HUES6 (cell line): ENCODE results near the gene TMEM222.

Experiments used
- H3K27ac ChIP-seq: 2 replicates; pipeline ENCODE4 v1.7.0; 2013; ENCODE audit warnings: low read depth, mild to moderate bottlenecking, low read length, inconsistent platforms
- H3K27me3 ChIP-seq: 2 replicates; pipeline ENCODE4 v1.6.1; 2013; ENCODE audit warnings: low read length; ENCODE audit not compliant: control insufficient read depth, insufficient read depth
- H3K36me3 ChIP-seq: 2 replicates; pipeline ENCODE4 v1.6.1; 2013; ENCODE audit warnings: low read length; ENCODE audit not compliant: control insufficient read depth, insufficient read depth
- H3K4me1 ChIP-seq: 2 replicates; pipeline ENCODE4 v1.6.1; 2013; ENCODE audit warnings: low read length; ENCODE audit not compliant: control insufficient read depth, insufficient read depth
- H3K4me3 ChIP-seq: 2 replicates; pipeline ENCODE4 v1.5.1; 2013; ENCODE audit warnings: low read depth, low read length
- H3K9ac ChIP-seq: one replicate; pipeline ENCODE4 v1.6.1; 2013; ENCODE audit warnings: mild to moderate bottlenecking, low read length
- H3K9me3 ChIP-seq: 2 replicates; pipeline ENCODE4 v1.6.1; 2013; ENCODE audit warnings: low read depth, low read length; ENCODE audit not compliant: control insufficient read depth, insufficient read depth

Gene TMEM222

DNA sequence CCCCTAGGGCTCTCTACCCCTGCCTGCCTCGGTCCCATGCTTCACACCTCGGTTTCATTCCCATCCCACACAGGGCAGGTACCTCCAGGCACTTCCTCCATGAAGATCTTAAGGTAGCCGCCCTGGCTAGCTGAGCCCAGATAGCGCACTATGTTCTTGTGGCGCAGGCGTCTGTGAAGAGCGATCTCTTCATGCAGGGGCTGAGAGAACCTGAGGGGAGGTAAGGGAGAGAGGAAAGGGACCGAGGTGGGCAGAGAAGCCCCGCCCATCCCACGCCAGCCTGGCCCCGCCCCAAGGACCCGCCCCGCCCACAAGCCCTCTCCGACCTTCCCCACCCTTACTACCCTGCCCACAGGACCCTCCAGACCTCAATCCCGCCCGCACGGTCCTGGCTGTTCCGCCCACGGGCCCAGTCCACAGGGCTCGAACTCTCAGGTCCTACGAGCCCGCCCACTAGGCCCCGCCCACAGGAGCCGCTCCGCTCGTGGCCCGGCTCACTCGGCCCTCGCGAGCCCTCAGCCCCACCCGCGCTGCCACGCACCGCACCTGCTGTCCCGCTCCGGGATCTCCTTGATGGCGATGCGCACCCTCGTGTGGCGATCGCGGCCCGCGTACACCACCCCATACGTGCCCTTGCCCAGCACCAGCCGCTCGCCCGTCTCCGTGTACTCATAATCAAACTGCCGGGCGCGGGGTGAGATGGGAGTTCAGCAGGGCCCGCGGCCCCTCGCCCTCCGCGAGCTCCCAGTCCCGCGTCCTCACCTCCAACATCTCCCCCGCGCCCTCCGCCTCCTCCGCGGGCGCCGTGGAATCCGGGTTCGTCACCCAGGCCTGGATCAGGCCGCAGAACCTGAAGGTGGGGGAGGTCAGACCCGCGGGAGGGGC is 38.4 kb downstream of the TMEM222 start:
- Histone ChIP-seq H3K9me3 (no peaks in the 10 kb centered on the region), H3K4me3 (peak overlapping the region; percentile 85), H3K9ac (peak overlapping the region; percentile 20), H3K4me1 (peaks cover 34% of the 10 kb centered on the region), H3K36me3 (peaks cover 2% of the 10 kb centered on the region; the same call in 1 of the 2 replicates), H3K27me3 (peaks cover 50% of the 10 kb centered on the region), H3K27ac (no peak overlapping the region)

DNA sequence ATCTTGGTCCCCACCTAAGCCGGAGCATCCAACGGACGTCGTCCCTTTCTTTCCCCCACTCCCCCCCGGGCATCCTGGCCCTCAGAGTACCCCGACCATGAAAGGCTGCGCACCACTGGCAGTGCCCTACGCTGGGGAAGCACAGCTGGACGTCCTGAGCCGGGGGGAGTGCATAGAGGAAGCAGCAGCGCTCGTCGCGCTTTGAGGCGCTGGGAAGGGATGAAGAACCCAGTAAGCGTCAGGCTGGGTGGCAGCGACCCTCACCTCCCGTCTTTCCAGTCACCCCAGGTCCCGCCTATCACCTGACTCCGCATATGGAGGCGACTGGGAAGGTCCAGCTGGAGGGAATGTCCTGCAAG is 39.1 kb downstream of the TMEM222 start:
- Histone ChIP-seq H3K36me3 (no peaks in the 10 kb centered on the region), H3K4me1 (peaks cover 34% of the 10 kb centered on the region), H3K27me3 (peaks cover 50% of the 10 kb centered on the region), H3K27ac (no peak overlapping the region), H3K9me3 (no peaks in the 10 kb centered on the region), H3K4me3 (peak overlapping the region; percentile 85), H3K9ac (peak overlapping the region; percentile 20)

DNA sequence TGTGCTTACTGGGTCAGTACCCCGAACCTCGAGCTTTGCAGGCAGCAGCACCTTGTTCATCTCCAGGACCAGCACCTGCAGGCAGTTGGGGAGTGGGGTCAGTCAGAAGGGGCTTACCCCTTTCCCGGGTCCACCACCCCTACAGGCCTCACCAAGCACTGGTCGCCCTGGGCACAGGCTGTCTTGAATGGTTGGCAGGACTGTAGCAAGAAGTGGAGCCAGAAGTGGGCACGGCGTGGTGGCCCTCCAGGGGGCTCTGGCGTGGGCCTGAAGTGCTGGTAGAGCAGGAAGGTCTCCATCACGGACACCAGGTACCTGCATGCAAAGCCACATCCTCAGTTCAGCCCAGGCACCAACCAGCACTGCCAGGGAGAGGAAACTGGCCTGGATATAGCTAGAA is 39.6 kb downstream of the TMEM222 start:
- H3K27ac ChIP-seq: no peak overlapping the region
- H3K27me3 ChIP-seq: peaks cover 50% of the 10 kb centered on the region
- peaks cover 34% of the 10 kb centered on the region for H3K4me1 ChIP-seq
- H3K9me3 ChIP-seq: no peaks in the 10 kb centered on the region
- no peaks in the 10 kb centered on the region for H3K36me3 ChIP-seq
- 0 out of 2 replicates have a peak overlapping the region, but pooled peaks have one; percentile 85 for H3K4me3 ChIP-seq
- H3K9ac ChIP-seq: no peak overlapping the region

DNA sequence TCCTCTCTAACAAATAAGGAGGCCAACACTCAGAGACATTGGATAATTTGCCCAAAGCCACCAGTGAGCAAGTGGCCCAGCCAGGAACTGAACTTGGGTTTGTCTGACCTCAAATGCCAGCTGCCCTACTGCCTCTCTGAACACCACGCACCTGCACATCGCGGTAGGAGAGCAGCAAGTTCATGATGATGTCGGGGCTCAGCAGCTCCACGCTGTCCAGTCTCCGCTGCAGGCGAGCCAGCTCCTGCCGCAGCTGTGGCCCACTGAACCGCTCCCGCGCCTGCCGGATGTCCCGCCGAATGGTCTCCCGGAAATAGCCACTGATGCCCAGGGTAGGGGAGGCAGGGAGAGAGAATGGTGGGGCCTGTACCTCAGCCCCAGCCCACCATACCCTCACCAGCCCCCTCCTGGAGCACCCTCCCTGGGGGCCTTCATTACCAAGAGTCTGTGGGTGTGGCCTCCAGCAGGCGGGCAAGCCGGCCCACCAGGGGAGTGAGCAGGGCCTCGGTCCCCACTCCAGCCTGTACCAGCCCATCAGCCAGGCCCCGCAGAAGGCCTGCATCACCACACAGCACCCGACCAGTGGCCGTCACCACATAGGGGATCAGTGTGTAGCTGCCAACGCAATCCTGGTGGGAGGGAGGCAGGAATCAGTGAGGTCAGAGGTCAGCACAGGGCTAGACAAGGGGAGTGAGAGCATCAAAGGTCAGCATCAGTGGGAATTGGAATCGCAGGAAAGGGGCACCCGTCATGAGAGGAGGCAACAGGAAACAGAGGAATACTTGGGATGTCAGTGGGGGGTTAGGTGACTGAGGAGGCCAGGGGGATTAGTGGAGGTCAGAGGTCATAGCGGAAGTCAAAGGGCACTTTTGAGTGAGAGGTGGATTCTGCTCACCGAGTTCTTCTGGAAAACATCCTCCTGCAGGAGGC is 42.1 kb downstream of the TMEM222 start:
- no peaks in the 10 kb centered on the region for H3K36me3 ChIP-seq
- H3K27me3 ChIP-seq: peaks cover 34% of the 10 kb centered on the region
- H3K9ac ChIP-seq: no peak overlapping the region
- no peak overlapping the region for H3K4me3 ChIP-seq
- H3K4me1 ChIP-seq: peaks cover 35% of the 10 kb centered on the region
- H3K27ac ChIP-seq: no peak overlapping the region
- H3K9me3 ChIP-seq: no peaks in the 10 kb centered on the region

DNA sequence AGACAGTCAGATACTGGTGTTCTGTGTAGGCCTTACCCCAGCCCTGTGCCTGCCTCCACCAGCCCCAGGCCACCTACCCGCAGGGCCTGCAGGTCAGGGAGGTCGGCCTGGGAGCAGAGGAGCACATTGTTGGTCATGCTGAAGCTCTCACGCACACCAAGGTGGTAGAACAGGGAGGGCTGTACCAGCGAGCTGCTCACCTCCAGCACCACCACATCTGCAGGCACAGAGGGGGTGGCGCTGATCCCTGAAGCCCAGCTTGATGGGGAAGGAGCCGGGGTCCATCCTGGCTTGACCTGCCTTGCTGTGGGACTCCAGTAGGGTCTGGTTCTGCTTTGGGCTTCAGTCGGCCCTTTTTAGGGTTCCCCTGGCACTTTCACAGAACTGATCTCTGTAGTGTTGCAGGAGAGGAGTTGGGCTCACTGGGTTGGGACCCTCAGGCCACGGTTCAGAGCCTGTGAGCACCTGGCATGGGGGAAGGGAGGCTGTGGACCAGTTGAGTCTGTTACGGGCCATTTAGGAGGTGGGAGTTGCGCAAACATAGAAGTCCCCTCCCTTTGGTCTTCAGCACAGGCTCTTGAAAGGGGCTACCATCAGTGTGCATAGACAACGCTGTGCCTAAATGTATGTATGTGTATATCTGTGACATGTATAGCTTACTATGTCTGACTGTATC is 42.9 kb downstream of the TMEM222 start:
- H3K27ac ChIP-seq: no peak overlapping the region
- peaks cover 26% of the 10 kb centered on the region for H3K27me3 ChIP-seq
- H3K36me3 ChIP-seq: no peaks in the 10 kb centered on the region
- H3K4me1 ChIP-seq: peaks cover 31% of the 10 kb centered on the region
- H3K4me3 ChIP-seq: peak overlapping the region; percentile 36
- H3K9ac ChIP-seq: no peak overlapping the region
- no peaks in the 10 kb centered on the region for H3K9me3 ChIP-seq

GRCh38 chr1:27365372-27366112 is 43.6 kb downstream of the TMEM222 start:
- no peaks in the 10 kb centered on the region for H3K9me3 ChIP-seq
- H3K27ac ChIP-seq: no peak overlapping the region
- H3K4me3 ChIP-seq: peak overlapping the region; percentile 68
- H3K27me3 ChIP-seq: peaks cover 20% of the 10 kb centered on the region
- H3K36me3 ChIP-seq: no peaks in the 10 kb centered on the region
- H3K9ac ChIP-seq: no peak overlapping the region
- H3K4me1 ChIP-seq: peaks cover 27% of the 10 kb centered on the region

GRCh38 chr1:27366113-27366410 is 44.1 kb downstream of the TMEM222 start:
- no peak overlapping the region for H3K27ac ChIP-seq

GRCh38 chr1:27366411-27367159 is 44.6 kb downstream of the TMEM222 start, which contains the start of gene MAP3K6:
MAP3K6 (minus strand) TSS chr1:27366961; CDS start chr1:27366597, 364 bp downstream.
- Histone ChIP-seq H3K9me3 (no peaks in the 10 kb centered on the region), H3K27me3 (peaks cover 9% of the 10 kb centered on the region), H3K4me1 (peaks cover 22% of the 10 kb centered on the region), H3K9ac (peak within 1 kb of the TSS; percentile 60), H3K4me3 (peak within 1 kb of the TSS; percentile 68), H3K27ac (peak within 1 kb of the TSS; percentile 18; the same call in 1 of the 2 replicates), H3K36me3 (no peaks in the 10 kb centered on the region)

More at GRCh38 chr1:27366113-27366410, 44.1 kb downstream of the TMEM222 start:
- H3K36me3 ChIP-seq: no peaks in the 10 kb centered on the region
- H3K4me1 ChIP-seq: peaks cover 24% of the 10 kb centered on the region
- peak overlapping the region; percentile 68 for H3K4me3 ChIP-seq
- peak overlapping the region; percentile 60 for H3K9ac ChIP-seq
- no peaks in the 10 kb centered on the region for H3K9me3 ChIP-seq
- H3K27me3 ChIP-seq: peaks cover 14% of the 10 kb centered on the region

DNA sequence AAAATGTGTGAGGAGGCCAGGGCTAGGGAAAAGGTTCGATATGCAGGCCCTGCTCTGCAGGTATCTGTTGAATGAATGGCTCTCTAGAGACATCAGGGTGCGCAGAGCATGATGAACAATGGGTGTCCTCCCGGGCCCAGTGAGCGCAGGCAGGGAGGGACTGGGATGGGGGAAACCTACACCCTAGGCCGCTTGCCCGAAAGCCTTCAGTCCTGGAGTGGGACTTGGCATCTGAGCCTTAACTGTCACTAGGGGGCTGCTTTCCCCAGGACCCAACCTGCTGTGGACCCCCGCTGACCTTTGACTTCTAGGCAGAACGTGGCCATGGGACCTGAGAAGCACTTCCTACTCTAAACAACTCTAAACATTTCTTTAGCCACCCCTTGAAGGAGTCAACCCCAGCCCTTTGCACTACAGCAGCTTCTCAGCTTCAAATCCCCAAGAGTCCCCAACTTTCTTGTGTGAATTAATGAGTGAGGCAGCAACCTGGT is 45.2 kb downstream of the TMEM222 start:
- Histone ChIP-seq H3K27ac (no peak overlapping the region), H3K36me3 (no peaks in the 10 kb centered on the region), H3K9ac (peak overlapping the region; percentile 60), H3K9me3 (no peaks in the 10 kb centered on the region), H3K4me3 (peak overlapping the region; percentile 68), H3K27me3 (peaks cover 3% of the 10 kb centered on the region; the same call in 1 of the 2 replicates), H3K4me1 (peaks cover 22% of the 10 kb centered on the region)
